GM12873 (cell line): ENCODE measurements around the gene SYNM.

Source experiments
- TF ChIP-seq, protein P1 (sequence below): IDR thresholded peaks from 2 replicates; pipeline ENCODE4 v1.5.1; 2012; ENCODE audit warnings: low read depth, mild to moderate bottlenecking, moderate library complexity, low read length, control low read depth; ENCODE audit not compliant: insufficient read depth; ENCODE audit errors: missing control alignments

SYNM gene

GRCh38 chr15:99104788-99105513 is at the start of gene SYNM:
Gene SYNM, plus strand, starts transcription at chr15:99105080. Its CDS starts 120 bp downstream, at chr15:99105200.
- TF ChIP-seq, protein P1, sequence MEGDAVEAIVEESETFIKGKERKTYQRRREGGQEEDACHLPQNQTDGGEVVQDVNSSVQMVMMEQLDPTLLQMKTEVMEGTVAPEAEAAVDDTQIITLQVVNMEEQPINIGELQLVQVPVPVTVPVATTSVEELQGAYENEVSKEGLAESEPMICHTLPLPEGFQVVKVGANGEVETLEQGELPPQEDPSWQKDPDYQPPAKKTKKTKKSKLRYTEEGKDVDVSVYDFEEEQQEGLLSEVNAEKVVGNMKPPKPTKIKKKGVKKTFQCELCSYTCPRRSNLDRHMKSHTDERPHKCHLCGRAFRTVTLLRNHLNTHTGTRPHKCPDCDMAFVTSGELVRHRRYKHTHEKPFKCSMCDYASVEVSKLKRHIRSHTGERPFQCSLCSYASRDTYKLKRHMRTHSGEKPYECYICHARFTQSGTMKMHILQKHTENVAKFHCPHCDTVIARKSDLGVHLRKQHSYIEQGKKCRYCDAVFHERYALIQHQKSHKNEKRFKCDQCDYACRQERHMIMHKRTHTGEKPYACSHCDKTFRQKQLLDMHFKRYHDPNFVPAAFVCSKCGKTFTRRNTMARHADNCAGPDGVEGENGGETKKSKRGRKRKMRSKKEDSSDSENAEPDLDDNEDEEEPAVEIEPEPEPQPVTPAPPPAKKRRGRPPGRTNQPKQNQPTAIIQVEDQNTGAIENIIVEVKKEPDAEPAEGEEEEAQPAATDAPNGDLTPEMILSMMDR = peak; percentile 66

DNA sequence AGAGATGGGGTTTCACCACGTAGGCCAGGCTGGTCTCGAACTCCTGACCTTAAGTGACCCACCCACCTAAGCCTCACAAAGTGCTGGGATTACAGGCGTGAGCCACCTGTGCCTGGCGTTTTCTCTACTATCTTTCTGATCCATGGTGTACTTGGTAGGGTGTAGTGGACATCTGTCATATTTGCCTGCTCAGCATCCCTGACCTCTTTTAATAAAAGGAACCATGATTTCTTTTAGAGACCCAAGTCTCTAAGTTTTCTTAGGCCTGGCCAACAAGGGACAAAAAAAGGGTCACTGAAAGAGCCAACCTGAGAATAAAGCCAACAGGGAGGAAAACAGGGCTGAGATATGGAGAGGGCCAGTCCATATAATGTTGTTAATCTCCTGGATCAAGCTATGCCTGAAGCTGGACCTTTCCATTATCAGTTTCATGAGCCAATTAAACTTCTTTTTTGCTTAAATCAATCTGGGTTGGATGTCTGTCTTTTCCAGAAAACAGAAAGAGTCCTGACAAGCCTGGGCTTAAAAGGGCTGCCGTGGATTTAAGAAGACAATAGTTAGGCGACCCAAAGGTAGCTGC is 49.2 kb upstream of the SYNM start:
- TF ChIP-seq, protein P1 = no peak

DNA sequence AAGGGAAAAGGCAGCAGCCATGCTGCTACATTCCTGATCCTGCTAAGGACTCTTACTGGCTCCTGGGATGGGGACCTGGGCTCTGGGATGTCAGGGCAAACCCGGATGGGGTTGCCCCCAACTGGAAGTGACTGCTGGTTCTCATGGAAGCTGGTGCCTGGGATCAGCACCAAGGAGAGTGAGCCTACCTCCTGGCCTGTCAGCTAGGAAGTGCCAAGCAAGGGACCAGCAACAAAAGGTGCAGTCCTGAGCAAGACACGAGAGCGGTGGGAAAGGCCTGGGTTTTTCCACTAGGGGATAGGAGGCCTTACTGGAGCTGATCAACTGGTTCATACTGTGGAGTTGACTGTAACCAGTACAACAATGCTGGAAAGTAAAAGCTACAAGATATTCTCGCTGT is 47.9 kb upstream of the SYNM start:
- TF ChIP-seq, protein P1 = no peak

GRCh38 chr15:99057697-99058420 is 47.0 kb upstream of the SYNM start:
- TF ChIP-seq, protein P1 = no peak

- TF ChIP-seq, protein P1 = no peak
These were observed 46.4 kb upstream of the SYNM start for GRCh38 chr15:99058421-99058870.

- TF ChIP-seq, protein P1 = peak; percentile 75
These were observed 45.6 kb upstream of the SYNM start for GRCh38 chr15:99059010-99059981.
